Measurements from ENCODE around the gene CYB5A. TPM values are rescaled to one million over a fixed set of nuclear protein-coding genes. Genes with fewer than 3 reads are reported as not detected.
A peak's percentile ranks its signal among the peaks of the same experiment; 100 is the strongest.
"Not testable (repeated sequence)": the region's sequence is repeated elsewhere in the genome, so short reads cannot be mapped to it uniquely, and the experiment has no call there.

The CYB5A gene
- total RNA-seq, 6 experiments from 2014 or later, result 60.4 to 83.3 (median 69.1) TPM

DNA sequence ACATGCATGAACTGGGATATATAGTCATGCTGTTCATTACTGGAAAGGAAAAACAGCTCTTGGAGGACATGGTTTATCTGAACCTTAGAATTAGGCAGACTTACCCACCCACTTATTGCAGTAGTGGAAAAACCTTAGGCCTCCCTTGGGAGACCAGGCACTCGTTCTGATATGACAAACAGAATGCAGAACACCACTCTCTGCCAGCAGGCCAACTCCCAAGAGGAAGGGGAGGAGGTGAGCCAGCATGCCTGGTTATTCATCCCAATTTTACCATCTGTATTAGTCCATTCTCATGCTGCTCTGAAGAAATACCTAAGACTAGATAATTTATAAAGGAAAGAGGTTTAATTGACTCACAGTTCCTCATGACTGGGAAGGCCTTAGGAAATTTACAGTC lies 41.3 kb upstream of the CYB5A start:
- TF ChIP-seq, protein P1, sequence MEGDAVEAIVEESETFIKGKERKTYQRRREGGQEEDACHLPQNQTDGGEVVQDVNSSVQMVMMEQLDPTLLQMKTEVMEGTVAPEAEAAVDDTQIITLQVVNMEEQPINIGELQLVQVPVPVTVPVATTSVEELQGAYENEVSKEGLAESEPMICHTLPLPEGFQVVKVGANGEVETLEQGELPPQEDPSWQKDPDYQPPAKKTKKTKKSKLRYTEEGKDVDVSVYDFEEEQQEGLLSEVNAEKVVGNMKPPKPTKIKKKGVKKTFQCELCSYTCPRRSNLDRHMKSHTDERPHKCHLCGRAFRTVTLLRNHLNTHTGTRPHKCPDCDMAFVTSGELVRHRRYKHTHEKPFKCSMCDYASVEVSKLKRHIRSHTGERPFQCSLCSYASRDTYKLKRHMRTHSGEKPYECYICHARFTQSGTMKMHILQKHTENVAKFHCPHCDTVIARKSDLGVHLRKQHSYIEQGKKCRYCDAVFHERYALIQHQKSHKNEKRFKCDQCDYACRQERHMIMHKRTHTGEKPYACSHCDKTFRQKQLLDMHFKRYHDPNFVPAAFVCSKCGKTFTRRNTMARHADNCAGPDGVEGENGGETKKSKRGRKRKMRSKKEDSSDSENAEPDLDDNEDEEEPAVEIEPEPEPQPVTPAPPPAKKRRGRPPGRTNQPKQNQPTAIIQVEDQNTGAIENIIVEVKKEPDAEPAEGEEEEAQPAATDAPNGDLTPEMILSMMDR (IDR thresholded peaks at IDR 0.05), result no peak
- DNase-seq, result no peak
- no peaks in the 10 kb centered on the region for H3K9me3 Mint-ChIP-seq
- H3K27ac Mint-ChIP-seq, result no peak overlapping the region
- H3K27me3 Mint-ChIP-seq (ENCODE audit: insufficient read depth), result peaks cover 3% of the 10 kb centered on the region
- no peaks in the 10 kb centered on the region for H3K4me1 Mint-ChIP-seq (ENCODE audit: low read depth)
- no peak overlapping the region for H3K4me3 Mint-ChIP-seq
- H3K36me3 Mint-ChIP-seq (ENCODE audit: low read depth), result no peaks in the 10 kb centered on the region

DNA sequence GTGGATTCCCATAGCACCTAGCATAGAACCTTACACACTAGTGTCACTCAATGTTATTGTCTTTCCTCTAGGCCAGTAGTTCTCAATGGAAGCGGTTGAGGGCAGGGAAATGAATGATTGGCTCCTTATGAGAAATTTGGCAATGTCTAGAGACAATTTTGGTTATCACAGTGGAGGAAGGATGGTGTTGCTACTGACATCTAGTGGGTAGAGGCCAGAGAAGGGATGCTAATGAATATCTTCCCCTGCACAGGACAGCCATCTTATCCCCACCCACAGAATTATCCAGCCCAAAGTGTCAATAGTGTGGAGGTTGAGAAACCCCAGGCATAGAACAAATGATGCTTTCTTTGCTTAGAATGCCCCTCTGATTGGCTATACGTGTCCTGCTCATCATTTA lies 39.6 kb upstream of the CYB5A start:
- H3K9me3 Mint-ChIP-seq, result no peaks in the 10 kb centered on the region
- no peak overlapping the region for H3K4me3 Mint-ChIP-seq
- TF ChIP-seq, protein P1 (IDR thresholded peaks at IDR 0.05), result peak; percentile 74
- no peaks in the 10 kb centered on the region for H3K4me1 Mint-ChIP-seq (ENCODE audit: low read depth)
- DNase-seq, result peak; percentile 59
- H3K36me3 Mint-ChIP-seq (ENCODE audit: low read depth), result no peaks in the 10 kb centered on the region
- no peak overlapping the region for H3K27ac Mint-ChIP-seq
- H3K27me3 Mint-ChIP-seq (ENCODE audit: insufficient read depth), result peaks cover 5% of the 10 kb centered on the region

DNA sequence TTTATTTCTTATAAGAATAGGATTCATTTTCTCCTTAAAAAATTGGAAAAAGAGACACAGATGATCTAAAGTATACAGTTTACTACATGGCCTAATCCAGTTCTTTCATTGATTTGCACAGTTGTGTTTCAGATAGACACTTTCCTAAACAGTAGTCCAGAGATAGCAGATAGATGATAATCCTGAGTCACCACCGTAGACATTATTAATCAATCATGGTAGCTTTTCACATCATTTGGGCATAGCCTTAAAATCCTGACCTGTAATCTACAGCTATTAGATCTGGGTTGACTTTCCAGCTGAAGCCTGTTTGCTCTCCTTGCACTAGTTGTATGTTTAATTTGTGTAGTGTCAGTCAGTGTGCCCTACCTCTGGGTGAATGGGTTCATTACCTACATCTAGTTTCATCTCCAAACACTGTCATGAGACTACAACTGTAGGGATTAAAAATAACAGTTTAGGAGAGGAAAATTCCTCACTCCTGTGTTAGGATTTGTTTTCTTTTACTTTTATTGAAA lies 38.0 kb upstream of the CYB5A start:
- no peak overlapping the region for H3K27ac Mint-ChIP-seq

DNA sequence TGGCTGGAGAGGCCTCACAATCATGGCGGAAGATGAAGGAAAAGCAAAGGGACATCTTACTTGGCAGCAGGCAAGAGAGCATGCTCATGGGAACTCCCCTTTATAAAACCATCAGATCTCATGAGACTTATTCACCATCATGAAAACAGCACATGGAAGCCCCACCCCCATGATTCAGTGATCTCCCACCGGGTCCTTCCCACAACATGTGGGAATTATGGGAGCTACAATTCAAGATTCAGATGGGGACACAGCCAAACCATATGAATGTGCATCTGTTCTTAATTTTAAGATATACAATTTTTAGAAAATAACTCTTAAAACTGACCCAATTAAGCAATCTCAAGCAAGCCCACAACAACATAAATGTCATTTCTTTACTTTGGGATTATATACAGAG lies 36.4 kb upstream of the CYB5A start:
- Mint-ChIP-seq H3K36me3 (ENCODE audit: low read depth) (no peaks in the 10 kb centered on the region), H3K27ac (no peak overlapping the region)
- no peak for DNase-seq

More for the DNA sequence above, 38.0 kb upstream of the CYB5A start:
- no peaks in the 10 kb centered on the region for H3K4me1 Mint-ChIP-seq (ENCODE audit: low read depth)
- H3K36me3 Mint-ChIP-seq (ENCODE audit: low read depth), result no peaks in the 10 kb centered on the region
- DNase-seq, result no peak
- H3K27me3 Mint-ChIP-seq (ENCODE audit: insufficient read depth), result peaks cover 5% of the 10 kb centered on the region
- TF ChIP-seq, protein P1 (IDR thresholded peaks at IDR 0.05), result no peak
- H3K9me3 Mint-ChIP-seq, result no peaks in the 10 kb centered on the region
- no peak overlapping the region for H3K4me3 Mint-ChIP-seq

DNA sequence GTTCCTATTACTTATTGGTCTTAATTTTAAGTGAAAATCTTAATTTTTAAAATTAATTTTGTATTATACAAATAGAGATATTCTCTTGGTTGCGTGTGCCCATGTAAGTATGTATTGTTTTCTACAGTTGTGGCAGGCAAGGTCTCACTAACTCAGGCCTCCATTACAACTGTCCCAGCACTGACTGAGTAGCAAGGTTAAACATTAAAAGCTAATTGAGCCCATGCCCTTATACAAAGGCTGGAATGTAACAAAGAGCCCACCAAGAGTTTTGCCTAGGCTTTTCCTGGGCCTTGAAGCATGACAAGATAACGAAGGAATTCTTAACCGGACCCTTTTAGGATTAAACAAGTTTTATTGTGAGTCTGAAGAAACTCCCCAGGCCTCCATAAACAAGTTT lies 35.0 kb upstream of the CYB5A start:
- H3K9me3 Mint-ChIP-seq; H3K36me3 Mint-ChIP-seq (ENCODE audit: low read depth); H3K4me3 Mint-ChIP-seq; H3K27me3 Mint-ChIP-seq (ENCODE audit: insufficient read depth); H3K4me1 Mint-ChIP-seq (ENCODE audit: low read depth); DNase-seq; H3K27ac Mint-ChIP-seq: not testable (repeated sequence)

More for the DNA sequence above, 36.4 kb upstream of the CYB5A start:
- no peak overlapping the region for H3K4me3 Mint-ChIP-seq
- TF ChIP-seq, protein P1 (IDR thresholded peaks at IDR 0.05), result no peak
- H3K9me3 Mint-ChIP-seq, result no peaks in the 10 kb centered on the region
- no peaks in the 10 kb centered on the region for H3K4me1 Mint-ChIP-seq (ENCODE audit: low read depth)
- peaks cover 4% of the 10 kb centered on the region; the same call in 1 of the 2 replicates for H3K27me3 Mint-ChIP-seq (ENCODE audit: insufficient read depth)

DNA sequence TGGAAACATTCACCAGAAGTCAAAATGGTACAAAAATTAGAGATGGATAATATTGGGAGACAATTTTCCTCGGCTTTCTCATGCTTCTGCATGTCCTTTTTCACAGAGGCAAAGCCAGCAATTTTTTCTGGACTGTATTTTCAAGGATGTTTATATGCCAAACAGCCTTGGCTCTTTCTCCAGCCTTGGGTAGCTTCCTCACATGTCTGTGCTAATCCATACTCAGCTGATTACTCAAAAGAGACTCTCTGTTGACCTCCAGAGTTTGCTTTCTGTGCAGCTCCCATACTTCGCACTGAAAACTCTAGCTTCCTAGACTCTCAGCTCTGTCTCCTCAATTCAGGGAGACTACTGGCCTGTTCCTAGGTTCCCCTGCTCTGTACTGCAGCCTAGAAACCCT lies 34.5 kb upstream of the CYB5A start:
- H3K4me1 Mint-ChIP-seq (ENCODE audit: low read depth), result no peaks in the 10 kb centered on the region
- H3K4me3 Mint-ChIP-seq, result no peak overlapping the region
- H3K9me3 Mint-ChIP-seq, result no peaks in the 10 kb centered on the region
- H3K27me3 Mint-ChIP-seq (ENCODE audit: insufficient read depth), result peaks cover 4% of the 10 kb centered on the region; the same call in 1 of the 2 replicates
- no peak overlapping the region for H3K27ac Mint-ChIP-seq
- TF ChIP-seq, protein P1 (IDR thresholded peaks at IDR 0.05), result no peak
- DNase-seq, result no peak
- H3K36me3 Mint-ChIP-seq (ENCODE audit: low read depth), result no peaks in the 10 kb centered on the region

All from HFFc6 (cell line).